GM19099 (cell line): Measurements from ENCODE around the gene VAV2.

Source experiments
- POLR2A ChIP-seq: IDR thresholded peaks from 3 replicates; pipeline ENCODE4 v1.6.1; 2011; ENCODE audit warnings: low read depth; ENCODE audit not compliant: insufficient read length; ENCODE audit errors: extremely low read depth

The VAV2 gene

GRCh38 chr9:133948131-133948530 lies 44.0 kb downstream of the VAV2 start:
- TF ChIP-seq POLR2A: no peak

- no peak for TF ChIP-seq POLR2A
Observed at GRCh38 chr9:133946840-133947486, 45.2 kb downstream of the VAV2 start.

- peak; percentile 4 for TF ChIP-seq POLR2A
Observed at GRCh38 chr9:133945977-133946753, 46.0 kb downstream of the VAV2 start.

GRCh38 chr9:133945314-133945975 lies 46.7 kb downstream of the VAV2 start:
- TF ChIP-seq POLR2A: peak; percentile 32

- no peak for TF ChIP-seq POLR2A
Observed at GRCh38 chr9:133944746-133945135, 47.4 kb downstream of the VAV2 start.

GRCh38 chr9:133943781-133944745 lies 48.1 kb downstream of the VAV2 start:
- no peak for TF ChIP-seq POLR2A

- no peak for TF ChIP-seq POLR2A
Observed at GRCh38 chr9:133943036-133943780, 48.9 kb downstream of the VAV2 start.

- TF ChIP-seq POLR2A: no peak
Observed at GRCh38 chr9:133942206-133942975, 49.7 kb downstream of the VAV2 start.

GRCh38 chr9:133939845-133940244 lies 52.3 kb downstream of the VAV2 start:
- no peak for TF ChIP-seq POLR2A

- no peak for TF ChIP-seq POLR2A
Observed at GRCh38 chr9:133939171-133939785, 52.8 kb downstream of the VAV2 start.

- no peak for TF ChIP-seq POLR2A
Observed at GRCh38 chr9:133938753-133939152, 53.4 kb downstream of the VAV2 start.

- no peak for TF ChIP-seq POLR2A
Observed at GRCh38 chr9:133938086-133938485, 54.0 kb downstream of the VAV2 start.

- no peak for TF ChIP-seq POLR2A
Observed at GRCh38 chr9:133937120-133937519, 55.0 kb downstream of the VAV2 start.

GRCh38 chr9:133935328-133936005 lies 56.7 kb downstream of the VAV2 start:
- TF ChIP-seq POLR2A: no peak
